HCT116 (cell line): Measurements from ENCODE around the gene BRSK1.

Experiments used
- CTCF ChIP-seq, 3 experiments: fragments of 200-600 bp in 1 of 3; sonication (generic) in 1 of 3; IDR thresholded peaks in 2 of 3; conservative IDR thresholded peaks in 1 of 3; 2 replicates each; pipeline ENCODE4 v1.5.1; 2012 to 2017; ENCODE audit warnings: low read depth in 2 of 3, low read length in 2 of 3, antibody characterized with exemption in 1 of 3, borderline replicate concordance in 1 of 3, control low read depth in 1 of 3, mild to moderate bottlenecking in 1 of 3, mixed read lengths in 1 of 3, mixed run types in 1 of 3, moderate library complexity in 1 of 3; ENCODE audit not compliant: insufficient read depth in 1 of 3
- EZH2 ChIP-seq: fragments of 200-600 bp; sonication (generic); IDR thresholded peaks from 2 replicates; pipeline ENCODE4 v1.6.1; 2017; ENCODE audit warnings: antibody characterized with exemption, mixed run types
- EZH2phosphoT487 ChIP-seq: fragments of 200-600 bp; IDR thresholded peaks from 2 replicates; pipeline ENCODE4 v1.6.1; 2018; ENCODE audit warnings: antibody characterized with exemption, borderline replicate concordance
- JUND ChIP-seq: IDR thresholded peaks from 2 replicates; pipeline ENCODE4 v1.6.1; 2012
- POLR2A ChIP-seq: IDR thresholded peaks from 2 replicates; pipeline ENCODE4 v1.7.0; 2011; ENCODE audit warnings: borderline replicate concordance; ENCODE audit not compliant: insufficient read depth, insufficient read length; ENCODE audit errors: extremely low read depth
- POLR2AphosphoS5 ChIP-seq: IDR thresholded peaks from 2 replicates; pipeline ENCODE4 v1.6.1; 2011; ENCODE audit warnings: mild to moderate bottlenecking, low read depth, low read length, moderate library complexity
- SP1 ChIP-seq: IDR thresholded peaks from 2 replicates; pipeline ENCODE4 v1.6.1; 2012; ENCODE audit warnings: low read depth
- SRF ChIP-seq: IDR thresholded peaks from 2 replicates; pipeline ENCODE4 v1.6.1; 2012; ENCODE audit warnings: low read depth
- TCF7L2 ChIP-seq: IDR thresholded peaks from 2 replicates; pipeline ENCODE4 v1.7.0; 2011; ENCODE audit warnings: borderline replicate concordance, inconsistent platforms; ENCODE audit not compliant: insufficient read depth, insufficient read length; ENCODE audit errors: extremely low read depth
- ZNF274 ChIP-seq: fragments of 200-500 bp; sonication (Bioruptor generic); IDR thresholded peaks from 2 replicates; pipeline ENCODE4 v1.6.1; 2014; ENCODE audit warnings: mild to moderate bottlenecking, low read depth, low read length, inconsistent platforms
- TF ChIP-seq, protein P1 (sequence below): IDR thresholded peaks from 2 replicates; pipeline ENCODE4 v1.6.1; 2011; ENCODE audit warnings: mild to moderate bottlenecking, low read length, moderate library complexity; ENCODE audit not compliant: insufficient replicate concordance; ENCODE audit errors: extremely low read depth

DNA sequence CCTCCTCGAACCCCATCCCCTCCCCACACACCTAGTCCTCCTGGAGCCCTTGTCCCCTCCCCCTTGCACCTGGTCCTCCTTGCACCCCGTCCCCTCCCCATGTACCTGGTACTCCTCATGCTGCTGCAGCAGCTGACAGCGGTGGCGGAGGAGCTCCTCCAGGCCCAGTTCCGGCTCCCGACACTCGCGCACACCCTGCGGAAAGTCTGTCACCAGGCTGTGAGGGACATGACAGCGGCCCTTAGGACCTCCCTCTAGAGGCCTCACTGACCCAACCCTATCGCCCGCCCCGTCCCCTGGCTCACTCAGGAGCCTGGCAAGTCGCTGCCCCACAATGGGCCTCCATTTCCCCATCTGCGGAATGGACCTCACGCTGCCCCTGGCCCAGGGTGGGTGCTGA lies 18.6 kb upstream of the BRSK1 start:
- TF ChIP-seq JUND (no peak), CTCF (IDR thresholded peaks at IDR 0.05 in 2 of 3, conservative IDR thresholded peaks at IDR 0.05 in 1 of 3; ENCODE audit: borderline replicate concordance in 1 of 3, insufficient read depth in 1 of 3, low read depth in 2 of 3, low read length in 2 of 3) (no peak), EZH2 (no peak), EZH2phosphoT487 (no peak), POLR2A (no peak), ZNF274 (no peak), SRF (no peak), SP1 (no peak), TCF7L2 (no peak), POLR2AphosphoS5 (no peak)
- TF ChIP-seq, protein P1, sequence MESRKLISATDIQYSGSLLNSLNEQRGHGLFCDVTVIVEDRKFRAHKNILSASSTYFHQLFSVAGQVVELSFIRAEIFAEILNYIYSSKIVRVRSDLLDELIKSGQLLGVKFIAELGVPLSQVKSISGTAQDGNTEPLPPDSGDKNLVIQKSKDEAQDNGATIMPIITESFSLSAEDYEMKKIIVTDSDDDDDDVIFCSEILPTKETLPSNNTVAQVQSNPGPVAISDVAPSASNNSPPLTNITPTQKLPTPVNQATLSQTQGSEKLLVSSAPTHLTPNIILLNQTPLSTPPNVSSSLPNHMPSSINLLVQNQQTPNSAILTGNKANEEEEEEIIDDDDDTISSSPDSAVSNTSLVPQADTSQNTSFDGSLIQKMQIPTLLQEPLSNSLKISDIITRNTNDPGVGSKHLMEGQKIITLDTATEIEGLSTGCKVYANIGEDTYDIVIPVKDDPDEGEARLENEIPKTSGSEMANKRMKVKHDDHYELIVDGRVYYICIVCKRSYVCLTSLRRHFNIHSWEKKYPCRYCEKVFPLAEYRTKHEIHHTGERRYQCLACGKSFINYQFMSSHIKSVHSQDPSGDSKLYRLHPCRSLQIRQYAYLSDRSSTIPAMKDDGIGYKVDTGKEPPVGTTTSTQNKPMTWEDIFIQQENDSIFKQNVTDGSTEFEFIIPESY, result no peak
